HG02981 (cell line): ENCODE data around the gene FBXO41.
A peak's percentile ranks its signal among the peaks of the same experiment; 100 is the strongest.

Experiments
- ATAC-seq: cut with Tn5 transposase; IDR thresholded peaks from one replicate; pipeline ENCODE4 v1.9.1; 2021; ENCODE audit warnings: mild to moderate bottlenecking, moderate library complexity; ENCODE audit not compliant: unreplicated experiment

The FBXO41 gene

DNA sequence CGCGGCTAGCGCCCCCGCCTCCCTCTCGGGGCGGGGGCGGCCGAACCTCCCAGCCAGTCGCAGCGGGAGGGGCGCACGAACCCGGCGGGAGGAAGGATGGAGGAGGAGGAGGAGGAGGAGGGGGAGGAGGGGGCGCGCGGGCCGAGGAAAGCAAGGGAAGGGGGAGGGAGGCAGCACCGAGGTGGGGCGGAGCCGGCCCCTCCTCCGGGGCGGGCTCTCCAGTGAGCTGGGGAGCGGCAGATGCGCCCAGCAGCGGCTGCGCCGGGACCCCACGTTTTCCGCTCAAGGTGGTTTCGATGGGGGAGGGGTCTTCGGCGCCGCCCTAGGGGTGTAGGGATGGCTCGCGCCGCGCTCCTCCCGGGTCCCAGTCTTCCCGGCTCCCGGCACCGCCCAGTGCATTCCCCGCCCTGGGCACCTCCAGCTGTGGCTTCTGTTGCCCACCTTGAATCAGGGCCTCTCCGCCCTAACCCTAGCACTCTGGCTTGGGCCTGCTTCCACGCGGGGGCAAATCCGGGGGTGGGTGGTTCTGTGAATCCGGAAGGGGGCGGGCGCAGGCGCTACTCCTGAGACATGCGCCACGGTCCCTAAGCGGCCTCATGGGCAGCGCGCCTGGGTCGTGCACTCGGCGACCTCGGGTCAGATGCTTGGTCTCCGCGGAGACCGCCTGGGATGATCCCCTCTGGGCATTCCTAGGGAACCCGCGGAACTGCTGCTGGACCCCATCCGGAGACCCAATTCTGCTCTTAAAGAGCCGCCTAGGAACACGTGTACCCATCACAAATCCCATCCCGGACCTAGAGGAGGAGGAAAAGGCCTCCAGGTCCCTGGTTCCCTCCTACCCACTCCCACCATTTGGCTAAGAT is at the start of gene FBXO41:
FBXO41 (minus strand) TSS at position 183 of the 863 bp plus-strand sequence. CDS start 14,848 bp downstream, outside the sequence.
- peak; percentile 74 for ATAC-seq

- ATAC-seq = no peak
Measured at GRCh38 chr2:73334045-73334444, 49.8 kb upstream of the FBXO41 start.

DNA sequence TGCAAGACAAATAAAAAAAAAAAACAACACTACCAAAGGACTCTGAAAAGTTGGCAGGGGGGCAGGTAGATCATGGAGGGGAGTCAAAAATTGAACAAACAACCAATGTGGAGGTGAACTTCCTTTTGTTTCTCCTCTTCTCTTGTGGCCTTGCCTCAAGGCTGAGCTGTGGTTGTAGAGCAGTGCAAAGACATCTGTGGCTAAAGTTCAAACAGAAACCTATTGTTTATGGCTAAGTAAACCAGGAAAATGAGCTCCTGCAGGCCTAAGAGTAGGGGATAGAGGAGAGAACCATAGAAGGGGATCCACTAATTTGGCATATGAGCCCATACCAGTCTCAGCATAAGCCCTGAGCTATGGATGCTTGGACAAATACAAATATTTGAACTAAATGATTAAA is 49.3 kb upstream of the FBXO41 start:
- no peak for ATAC-seq

GRCh38 chr2:73324126-73324725 is 39.9 kb upstream of the FBXO41 start:
- no peak for ATAC-seq

- ATAC-seq = no peak
Measured at GRCh38 chr2:73323551-73323950, 39.3 kb upstream of the FBXO41 start.

GRCh38 chr2:73314441-73314840 is 30.2 kb upstream of the FBXO41 start:
- no peak for ATAC-seq

DNA sequence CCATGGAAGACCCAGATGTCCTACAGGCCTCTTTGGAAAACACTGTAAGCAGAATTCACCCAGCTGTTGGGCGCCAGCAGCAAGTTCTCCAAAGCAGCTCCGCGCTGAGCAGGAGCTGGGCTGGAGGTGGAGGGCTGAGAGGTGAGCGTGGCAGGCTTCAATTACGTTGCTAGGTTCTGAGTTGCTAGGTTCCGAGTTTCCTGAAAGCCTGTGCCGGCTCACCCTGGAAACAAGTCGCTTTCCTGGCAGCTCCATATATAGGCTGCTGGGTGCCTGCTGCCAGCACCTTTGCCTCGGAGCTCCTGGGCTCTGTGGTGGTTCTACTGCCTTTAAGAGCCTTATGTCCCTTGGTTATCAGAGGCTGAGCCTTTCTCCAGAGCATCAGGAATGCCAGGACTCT is 23.4 kb upstream of the FBXO41 start:
- ATAC-seq = no peak

DNA sequence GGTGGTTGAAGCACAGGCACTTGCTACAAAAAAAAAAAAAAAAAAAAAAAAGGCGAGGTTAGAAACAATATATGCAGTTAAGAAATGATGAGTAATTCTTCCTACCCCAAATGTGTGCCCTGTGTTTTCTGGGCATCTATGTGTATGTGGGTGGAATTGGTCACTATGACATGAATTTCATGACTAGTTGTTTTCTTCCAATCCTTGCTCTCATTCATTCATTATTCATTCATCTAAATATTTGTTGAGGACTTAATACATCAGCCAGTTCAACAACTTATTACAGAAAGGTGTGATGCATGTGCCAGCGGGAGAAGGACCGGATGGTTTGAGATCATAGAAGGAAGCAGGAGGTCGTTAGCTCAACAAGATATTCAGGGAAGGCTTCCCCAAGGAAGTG is 17.4 kb upstream of the FBXO41 start:
- no peak for ATAC-seq

DNA sequence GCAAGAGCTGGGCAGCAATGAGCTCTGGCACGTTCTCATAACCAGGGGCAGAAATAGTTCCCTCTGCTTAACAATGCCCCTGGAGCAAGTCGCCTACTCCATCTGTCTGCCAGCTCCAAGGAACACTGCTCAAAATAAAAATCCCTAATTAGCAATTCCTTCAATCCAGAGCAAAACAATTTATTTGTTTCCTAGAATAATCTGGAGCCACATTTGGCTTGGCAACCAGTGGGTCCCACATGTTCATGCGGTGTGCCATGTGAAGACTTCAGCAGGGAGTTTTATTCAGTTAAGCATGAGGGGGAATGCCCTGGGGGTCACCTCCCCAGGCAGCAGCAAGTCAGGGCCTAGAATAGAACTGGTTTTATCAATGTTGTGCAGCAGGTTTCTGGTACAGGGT is 16.6 kb upstream of the FBXO41 start:
- no peak for ATAC-seq

GRCh38 chr2:73297586-73297985 is 13.3 kb upstream of the FBXO41 start:
- ATAC-seq = no peak

- ATAC-seq = no peak
Measured at GRCh38 chr2:73297151-73297559, 12.9 kb upstream of the FBXO41 start.

- no peak for ATAC-seq
Measured at GRCh38 chr2:73295751-73296400, 11.6 kb upstream of the FBXO41 start.

- ATAC-seq = no peak
Measured at GRCh38 chr2:73294239-73294638, 10.0 kb upstream of the FBXO41 start.

- ATAC-seq = peak; percentile 89
Measured at GRCh38 chr2:73293534-73294171, 9.4 kb upstream of the FBXO41 start, which contains the start of gene EGR4. EGR4 (minus strand) TSS chr2:73293548; CDS start chr2:73293317, 231 bp downstream.

DNA sequence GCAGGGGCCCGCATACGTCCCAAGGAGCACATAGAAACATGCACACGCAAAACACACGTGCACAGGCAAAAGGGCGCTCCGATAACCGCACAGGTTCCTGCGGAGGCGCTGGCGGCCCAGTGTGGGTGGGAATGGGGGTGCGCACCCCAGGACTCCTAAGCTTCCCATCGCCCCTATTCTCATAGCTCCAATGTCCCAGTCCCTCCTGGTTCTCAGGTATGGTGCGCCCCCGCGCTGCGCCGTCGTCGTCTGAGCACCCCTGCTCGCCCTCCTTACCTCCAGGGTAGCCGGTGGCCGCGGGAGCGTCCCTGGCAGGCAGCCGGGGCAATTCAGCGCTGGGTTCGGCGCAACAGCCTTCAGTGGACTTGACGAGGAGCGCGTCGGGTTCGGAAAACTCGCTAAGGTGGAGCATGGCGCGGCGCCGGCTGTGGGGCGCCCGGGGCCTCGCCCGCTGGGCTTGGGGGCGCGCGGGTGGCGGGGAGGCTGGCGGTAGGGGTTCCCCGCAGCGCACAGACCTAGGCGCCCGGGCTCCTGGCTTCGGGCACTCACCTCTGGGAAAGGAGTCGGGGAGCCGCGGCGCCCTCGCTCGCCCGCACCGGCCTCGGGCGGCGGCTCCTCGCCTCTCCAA is 8.7 kb upstream of the FBXO41 start:
- peak; percentile 6 for ATAC-seq

- no peak for ATAC-seq
Measured at GRCh38 chr2:73292316-73292905, 8.1 kb upstream of the FBXO41 start.

- no peak for ATAC-seq
Measured at GRCh38 chr2:73291461-73292315, 7.4 kb upstream of the FBXO41 start.

DNA sequence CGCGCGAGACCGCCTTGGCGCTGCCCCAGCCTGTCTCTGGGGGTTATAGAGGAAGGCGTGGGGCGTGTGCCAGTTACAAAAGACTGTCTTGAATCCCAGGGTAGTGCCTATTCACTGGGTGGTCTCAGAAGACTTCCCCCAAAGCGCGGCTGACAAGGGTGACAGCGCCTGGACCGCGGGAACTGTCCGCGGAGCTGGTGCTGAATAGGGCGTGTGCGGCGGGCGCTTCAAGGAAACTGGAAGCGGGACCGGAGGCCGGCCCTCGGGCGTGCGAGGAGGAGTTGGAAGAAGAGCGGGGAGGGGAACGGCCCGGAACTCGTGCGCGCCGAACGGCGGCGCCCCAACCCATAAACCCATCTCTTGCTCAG is 6.8 kb upstream of the FBXO41 start:
- ATAC-seq = no peak

DNA sequence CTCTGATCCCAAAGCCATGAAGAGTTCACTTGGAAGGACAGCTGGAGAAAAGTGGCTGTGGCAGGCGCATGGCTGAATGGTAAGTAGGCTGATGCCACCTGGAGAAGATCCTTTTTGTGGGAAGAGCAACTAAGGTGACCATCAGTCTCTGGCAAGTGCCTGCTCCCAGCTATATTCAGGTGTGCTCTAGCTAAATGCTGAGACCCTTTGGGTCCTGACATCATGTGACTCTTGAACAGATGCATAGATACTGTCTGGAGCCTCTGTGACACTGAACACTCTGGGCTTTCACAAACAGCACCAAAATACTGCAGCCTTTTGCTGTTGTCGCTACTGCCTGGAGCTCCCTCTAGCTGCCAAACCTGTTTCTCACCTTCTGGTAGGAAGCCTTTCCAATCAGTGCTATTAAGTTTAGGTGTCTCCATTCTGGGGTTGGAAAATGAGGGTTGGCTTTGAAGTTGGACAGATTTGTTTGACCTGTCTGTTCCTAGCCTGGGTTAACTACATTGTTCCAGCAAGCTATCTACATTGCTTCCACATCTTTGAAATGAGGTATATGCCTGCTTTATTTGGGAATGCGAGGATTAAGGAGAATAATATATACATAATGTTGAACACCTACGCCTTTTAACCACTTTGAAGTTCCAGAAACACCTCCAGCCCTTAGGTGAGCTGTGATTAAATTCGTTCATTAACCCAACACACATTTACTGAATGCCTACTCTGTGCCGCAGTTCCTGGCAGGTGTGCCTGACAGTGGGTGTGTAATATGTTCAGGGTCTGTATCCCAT is 6.0 kb upstream of the FBXO41 start:
- no peak for ATAC-seq
